ENCODE results near the gene PCNX1.
"Not testable (repeated sequence)": the region's sequence is repeated elsewhere in the genome, so short reads cannot be mapped to it uniquely, and the experiment has no call there.

PCNX1 gene

DNA sequence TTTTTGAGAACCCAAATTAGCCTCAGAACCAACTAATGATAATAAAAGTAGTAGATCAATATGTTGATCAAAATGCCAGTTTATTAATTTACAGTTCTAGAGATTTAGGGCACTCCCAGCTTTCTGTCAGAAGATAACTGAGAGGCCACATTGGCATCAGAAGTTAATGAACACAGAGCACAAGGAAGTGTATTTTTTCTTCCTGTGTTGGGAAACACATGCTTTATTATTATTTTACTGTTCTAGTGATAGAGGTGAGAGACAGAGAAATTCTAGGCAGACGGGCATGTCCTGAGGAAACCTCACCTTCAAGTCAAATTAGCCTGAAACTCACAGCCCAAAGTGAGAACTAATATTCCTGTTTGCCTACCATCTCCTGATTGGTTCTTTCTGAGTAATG lies 213.7 kb downstream of the PCNX1 start:
- DNase-seq (ENCODE audit: low spot score), result no peak

DNA sequence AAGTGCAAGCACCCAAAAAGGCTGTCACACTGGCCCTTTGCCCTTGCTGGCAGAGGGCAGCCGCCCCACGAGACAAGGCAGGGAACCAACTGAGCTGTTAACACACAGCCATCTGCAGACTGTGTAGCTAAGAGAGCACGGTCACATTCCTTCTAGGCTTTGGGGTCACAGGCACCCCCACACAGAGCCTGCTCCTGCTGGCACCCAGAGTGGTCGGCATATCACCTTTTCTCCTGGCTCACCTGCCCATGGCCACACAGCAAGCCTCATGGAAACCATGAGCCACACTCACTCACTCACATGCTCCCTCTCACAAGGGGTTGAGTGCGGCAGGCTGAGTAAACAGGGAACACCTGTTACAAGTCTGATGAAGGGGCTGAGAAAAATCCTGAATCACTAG lies 214.5 kb downstream of the PCNX1 start:
- no peak for DNase-seq (ENCODE audit: low spot score)

More for the DNA sequence above, 213.7 kb downstream of the PCNX1 start:
- FAIRE-seq, result no peak

GRCh38 chr14:71122866-71123565 lies 215.8 kb downstream of the PCNX1 start:
- FAIRE-seq (no peak), DNase-seq (ENCODE audit: low spot score) (no peak)

More for the DNA sequence above, 214.5 kb downstream of the PCNX1 start:
- FAIRE-seq, result no peak

- DNase-seq (ENCODE audit: low spot score), result no peak
These were observed 216.4 kb downstream of the PCNX1 start for GRCh38 chr14:71123579-71124135.

DNA sequence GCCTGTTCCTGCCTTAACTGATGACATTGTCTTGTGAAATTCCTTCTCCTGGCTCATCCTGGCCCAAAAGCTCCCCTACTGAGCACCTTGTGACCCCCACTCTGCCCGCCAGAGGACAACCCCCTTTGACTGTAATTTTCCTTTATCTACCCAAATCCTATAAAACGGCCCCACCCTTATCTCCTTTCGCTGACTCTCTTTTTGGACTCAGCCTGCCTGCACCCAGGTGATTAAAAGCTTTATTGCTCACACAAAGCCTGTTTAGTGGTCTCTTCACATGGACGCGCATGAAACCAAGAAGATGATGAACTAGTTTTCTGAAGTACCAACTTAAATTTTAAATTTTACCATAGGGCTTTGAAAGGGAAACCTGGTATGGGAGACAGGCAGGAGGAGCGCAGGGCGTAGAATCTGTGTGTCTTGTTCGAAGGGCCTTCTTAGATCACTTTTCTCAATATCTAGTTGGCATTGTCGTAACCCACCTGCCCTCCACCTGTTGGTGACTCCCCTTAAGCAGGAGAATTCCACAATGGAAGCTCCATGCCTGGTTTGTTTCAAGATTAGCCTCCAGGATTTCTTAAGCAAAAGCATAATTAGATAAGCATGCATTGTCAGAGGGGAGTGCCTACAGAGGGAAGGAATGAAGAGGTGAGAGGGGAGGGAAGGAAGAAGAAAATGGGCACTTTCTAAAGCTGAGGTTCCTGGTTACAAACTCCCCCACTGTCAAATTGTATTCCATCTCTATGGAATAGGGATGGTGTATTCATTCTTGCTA lies 222.6 kb downstream of the PCNX1 start:
- not testable (repeated sequence) for DNase-seq (ENCODE audit: low spot score); FAIRE-seq

More at GRCh38 chr14:71123579-71124135, 216.4 kb downstream of the PCNX1 start:
- peak; percentile 17 for FAIRE-seq

DNA sequence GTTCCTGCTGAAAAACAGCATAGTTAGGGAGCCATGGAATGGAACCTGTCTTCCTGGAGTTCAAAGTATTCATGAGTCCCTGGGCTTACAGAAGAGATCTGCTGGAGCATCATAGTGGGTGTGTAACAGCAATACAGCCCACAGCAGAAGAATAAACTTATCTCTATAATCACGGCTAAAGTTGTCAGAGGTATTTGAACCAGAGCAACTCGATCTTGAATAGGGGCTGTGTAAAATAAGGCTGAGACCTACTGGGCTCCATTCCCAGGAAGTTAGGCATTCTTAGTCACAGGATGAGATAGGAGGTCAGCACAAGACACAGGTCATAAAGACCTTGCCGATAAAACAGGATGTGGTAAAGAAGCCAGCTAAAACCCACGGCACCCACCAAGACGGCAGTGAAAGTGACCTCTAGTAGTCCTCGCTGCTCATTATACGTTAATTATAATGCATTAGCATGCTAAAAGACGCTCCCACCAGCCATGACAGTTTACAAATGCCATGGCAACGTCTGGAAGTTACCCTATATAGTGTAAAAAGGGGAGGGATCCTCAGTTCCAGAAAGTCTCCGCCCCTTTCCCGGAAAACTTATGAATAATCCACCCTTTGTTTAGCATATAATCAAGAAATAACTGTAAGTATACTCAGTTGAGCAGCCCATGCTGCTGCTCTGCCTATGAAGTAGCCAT lies 223.4 kb downstream of the PCNX1 start:
- FAIRE-seq (no peak), DNase-seq (ENCODE audit: low spot score) (no peak)

GRCh38 chr14:71133296-71133695 lies 226.0 kb downstream of the PCNX1 start:
- no peak for FAIRE-seq

DNA sequence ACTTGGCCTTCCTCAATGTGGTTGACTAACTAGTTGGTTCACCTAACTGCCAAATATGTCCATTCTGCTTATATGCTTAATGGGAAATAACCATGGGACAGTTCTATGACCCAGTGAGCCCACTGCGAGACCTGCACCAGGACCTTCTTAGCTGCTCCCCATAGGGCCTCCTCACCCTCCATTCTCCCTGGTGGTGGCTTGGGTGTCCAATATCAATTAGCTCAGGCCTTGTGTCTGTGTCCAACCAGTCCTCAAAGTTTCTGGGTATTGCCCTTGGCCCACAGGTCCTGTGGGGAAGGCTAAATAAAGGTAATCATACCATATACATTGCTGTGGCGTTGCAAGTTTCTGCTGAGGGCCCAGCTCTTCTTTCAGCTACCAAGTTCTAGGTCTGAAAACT lies 228.2 kb downstream of the PCNX1 start:
- DNase-seq (ENCODE audit: low spot score) (no peak), FAIRE-seq (no peak)

More at GRCh38 chr14:71133296-71133695, 226.0 kb downstream of the PCNX1 start:
- no peak for DNase-seq (ENCODE audit: low spot score)

DNA sequence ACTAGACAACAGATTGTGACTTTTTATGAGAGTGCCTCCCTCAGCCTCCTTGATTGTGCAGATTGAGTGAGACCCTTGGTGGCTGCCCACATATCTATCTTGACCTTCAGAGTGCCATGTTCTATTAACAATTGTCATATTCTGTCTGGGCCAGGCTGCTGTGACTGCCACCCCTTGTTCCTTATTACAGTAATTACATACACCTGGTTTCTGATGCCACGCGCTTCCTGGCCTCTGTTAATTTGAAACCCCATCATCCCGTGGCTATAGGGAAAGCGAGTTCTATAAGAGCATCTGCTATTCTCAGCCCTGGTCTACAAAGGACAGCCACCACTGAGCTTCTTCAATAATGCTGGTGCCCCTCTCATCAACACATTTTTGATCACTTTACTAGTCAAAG lies 228.7 kb downstream of the PCNX1 start:
- DNase-seq (ENCODE audit: low spot score) (no peak), FAIRE-seq (no peak)

- FAIRE-seq (no peak), DNase-seq (ENCODE audit: low spot score) (no peak)
These were observed 229.3 kb downstream of the PCNX1 start for GRCh38 chr14:71136386-71137060.

DNA sequence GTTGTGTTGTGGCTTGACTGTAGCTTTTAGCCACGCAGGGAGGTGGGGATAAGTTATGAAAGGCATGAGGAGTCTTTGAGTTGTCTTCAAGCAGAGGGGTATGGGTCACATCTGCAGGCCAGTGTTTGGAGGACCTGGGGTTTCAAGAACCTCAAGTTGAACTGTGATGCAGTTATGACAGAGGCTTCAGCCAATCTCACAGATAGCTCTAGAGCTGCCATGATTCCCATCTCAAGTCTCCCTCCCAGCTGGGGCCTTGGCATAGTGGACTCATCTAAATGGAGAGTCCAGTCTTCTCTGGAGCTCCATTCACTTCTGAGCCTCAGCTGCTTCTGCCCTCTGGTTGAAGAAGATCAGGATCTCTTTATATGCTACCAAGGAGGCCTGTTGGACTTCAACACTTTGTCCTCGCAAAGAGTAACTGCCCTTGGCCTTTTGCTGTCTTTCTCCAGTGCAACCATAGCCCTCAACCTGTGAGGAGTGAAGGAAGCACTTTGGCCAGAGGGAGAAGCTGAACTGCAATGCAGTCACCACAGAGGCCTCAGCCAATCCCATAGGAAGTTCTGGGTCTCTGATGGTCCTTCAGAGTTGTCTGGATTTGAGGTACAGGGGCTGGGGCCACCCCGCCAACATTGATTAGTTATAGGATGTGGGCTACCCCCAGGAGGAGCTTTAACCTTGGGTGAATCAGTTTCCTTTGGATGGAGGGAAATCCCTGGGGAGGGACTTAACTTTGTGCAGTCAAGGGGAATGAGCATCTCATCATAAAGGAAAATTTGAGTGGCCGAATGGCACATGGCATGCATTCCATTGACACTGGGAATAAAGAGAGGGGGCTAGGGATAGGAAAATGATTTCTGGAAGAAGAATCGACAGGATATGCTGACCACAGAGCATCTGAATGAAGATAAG lies 230.5 kb downstream of the PCNX1 start:
- FAIRE-seq, result peak; percentile 17
- no peak for DNase-seq (ENCODE audit: low spot score)

DNA sequence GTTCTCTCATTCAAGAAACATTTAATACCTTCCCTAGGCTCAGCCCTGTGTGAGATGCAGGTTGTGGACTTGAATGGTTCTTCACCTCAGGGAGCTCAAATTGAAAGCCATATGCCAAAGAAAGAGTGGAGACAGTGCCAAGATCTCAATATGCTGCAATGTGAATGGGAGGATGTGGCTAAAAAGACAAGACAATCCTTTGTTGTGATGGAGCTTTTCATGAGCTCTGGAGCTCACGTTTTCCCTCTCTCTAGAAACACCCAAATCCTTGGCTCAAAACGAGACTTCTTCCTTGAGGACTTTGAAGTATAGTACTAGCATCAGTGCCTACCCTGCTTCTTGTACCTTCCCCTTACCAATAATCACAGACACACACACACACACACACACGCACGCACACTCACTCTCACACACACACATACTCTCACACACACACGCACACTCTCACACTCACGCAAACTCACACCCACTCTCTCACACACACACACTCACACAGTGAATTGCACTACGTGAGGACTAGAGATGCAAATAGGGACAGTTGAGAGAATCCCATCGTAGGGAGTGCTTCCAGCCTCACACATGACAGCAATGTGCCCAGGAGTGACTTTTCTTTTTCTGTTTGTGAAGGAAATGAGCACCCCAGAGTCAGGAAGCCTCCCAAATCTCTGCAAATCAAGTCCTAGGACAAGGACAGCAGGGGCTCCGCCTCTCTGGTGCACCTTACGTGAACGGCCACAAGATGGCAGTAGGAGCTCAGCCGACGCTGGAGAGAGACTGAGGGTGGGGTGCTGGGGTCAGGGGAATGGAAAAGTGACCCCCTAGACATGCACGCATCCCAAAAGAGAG lies 231.4 kb downstream of the PCNX1 start:
- peak; percentile 86 for DNase-seq (ENCODE audit: low spot score)
- peak; percentile 98 for FAIRE-seq

DNA sequence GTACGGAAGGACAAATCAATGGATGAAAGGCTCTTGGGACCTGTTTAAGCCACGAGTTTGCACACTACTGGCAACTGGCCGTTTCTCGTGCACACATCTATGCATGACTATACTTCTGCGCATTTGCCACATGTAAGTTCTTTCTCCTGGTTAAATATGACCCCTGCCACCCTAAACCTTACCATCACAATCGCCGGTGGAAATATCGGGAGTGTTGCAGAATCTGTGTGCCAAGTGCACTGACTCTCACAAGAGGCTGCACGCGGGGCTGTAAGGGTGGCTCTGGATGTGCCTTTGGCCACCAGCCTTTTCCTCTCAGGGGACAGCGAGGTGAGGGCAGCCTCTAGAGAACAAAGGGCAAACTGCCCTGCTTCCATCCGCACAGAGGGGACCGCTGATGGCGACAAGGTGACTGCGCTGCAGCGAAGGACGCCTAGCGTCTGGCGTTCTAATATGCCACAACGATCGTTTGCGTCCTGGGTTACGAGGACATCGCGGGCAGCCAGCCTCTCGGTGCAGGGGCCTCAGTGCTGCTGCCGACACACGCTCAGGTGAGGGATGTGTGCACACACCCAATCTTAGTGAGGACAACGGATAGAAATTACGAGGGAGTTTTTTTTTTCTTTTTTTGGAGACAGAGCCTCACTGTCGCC lies 232.2 kb downstream of the PCNX1 start:
- DNase-seq (ENCODE audit: low spot score) (no peak), FAIRE-seq (no peak)

- peak; percentile 78 for FAIRE-seq
- DNase-seq (ENCODE audit: low spot score), result no peak
These were observed 232.9 kb downstream of the PCNX1 start for GRCh38 chr14:71140157-71140556.

GRCh38 chr14:71141701-71142374 lies 234.6 kb downstream of the PCNX1 start:
- FAIRE-seq, result peak; percentile 97

DNA sequence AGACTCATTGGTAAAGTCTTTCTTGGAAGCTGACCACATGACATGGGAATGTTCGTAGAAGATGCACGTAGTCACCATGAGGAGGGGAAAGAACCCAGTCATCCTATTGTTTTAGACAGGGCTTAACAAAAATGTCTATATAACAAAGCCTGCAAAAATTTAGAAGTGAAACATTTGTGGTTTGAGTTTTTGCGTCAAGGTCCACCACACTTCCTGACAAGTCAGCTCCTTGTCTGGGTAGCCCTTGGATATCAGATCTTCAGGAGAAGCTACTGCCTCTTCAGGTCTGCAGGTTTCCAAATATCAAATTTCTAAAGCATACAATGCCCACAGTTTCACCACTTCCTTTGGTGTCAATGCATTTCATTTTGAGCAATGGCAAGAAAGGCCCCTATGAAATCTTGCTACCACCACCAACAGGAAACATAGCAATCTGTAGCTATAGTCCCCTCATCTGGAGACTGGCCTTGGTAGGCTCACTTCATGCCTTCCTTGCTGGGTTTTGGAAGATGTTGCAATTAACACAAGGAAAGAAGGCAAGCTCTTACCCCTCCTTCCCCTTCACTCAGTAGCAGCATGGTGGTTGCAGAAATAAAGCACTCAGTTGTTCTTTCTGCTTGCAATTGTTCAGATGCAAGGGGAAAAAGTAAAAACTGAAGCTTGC lies 235.2 kb downstream of the PCNX1 start:
- DNase-seq (ENCODE audit: low spot score) (peak; percentile 80), FAIRE-seq (peak; percentile 95)

More at GRCh38 chr14:71141701-71142374, 234.6 kb downstream of the PCNX1 start:
- DNase-seq (ENCODE audit: low spot score), result peak; percentile 77
